Measurements from ENCODE around the gene FAM174C. TPM values are rescaled to one million over a fixed set of nuclear protein-coding genes. Genes with fewer than 3 reads are reported as not detected.

Gene FAM174C
- total and polyA plus RNA-seq, 10 of the 15 experiments (the other 5 are each of a cell fraction or from before 2014, with no cell fraction given): 0.89 to 94.6 (median 43.6) TPM

- TF ChIP-seq, protein P1, sequence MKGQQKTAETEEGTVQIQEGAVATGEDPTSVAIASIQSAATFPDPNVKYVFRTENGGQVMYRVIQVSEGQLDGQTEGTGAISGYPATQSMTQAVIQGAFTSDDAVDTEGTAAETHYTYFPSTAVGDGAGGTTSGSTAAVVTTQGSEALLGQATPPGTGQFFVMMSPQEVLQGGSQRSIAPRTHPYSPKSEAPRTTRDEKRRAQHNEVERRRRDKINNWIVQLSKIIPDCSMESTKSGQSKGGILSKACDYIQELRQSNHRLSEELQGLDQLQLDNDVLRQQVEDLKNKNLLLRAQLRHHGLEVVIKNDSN (IDR thresholded peaks at IDR 0.05; ENCODE audit: borderline replicate concordance, extremely low read length, insufficient read depth, low read depth, low read length): no peak
- TF ChIP-seq NFYA (IDR thresholded peaks at IDR 0.05; ENCODE audit: borderline replicate concordance, low read depth, low read length) (no peak), SREBF1 (IDR thresholded peaks at IDR 0.05; ENCODE audit: low read length) (no peak), CBFB (IDR thresholded peaks at IDR 0.05; ENCODE audit: low read depth) (no peak), RAD21 (IDR thresholded peaks at IDR 0.05; ENCODE audit: insufficient read depth, low read depth, low read length) (peak; percentile 65), SMARCA5 (IDR thresholded peaks at IDR 0.05) (peak; percentile 86), MYB (IDR thresholded peaks at IDR 0.05; ENCODE audit: borderline replicate concordance, low read depth, low read length) (no peak), RBBP5 (conservative IDR thresholded peaks at IDR 0.05) (no peak), ZNF592 (IDR thresholded peaks at IDR 0.05) (peak; percentile 53; the same call in 1 of the 2 replicates), POLR2AphosphoS2 (IDR thresholded peaks at IDR 0.05; ENCODE audit: low read depth, low read length) (0 out of 2 replicates have a peak, but pooled peaks have one; percentile 51), NFIC (IDR thresholded peaks at IDR 0.05; ENCODE audit: low read depth, low read length) (no peak), EP300 (IDR thresholded peaks at IDR 0.05; ENCODE audit: borderline replicate concordance in 1 of 2, control insufficient read depth in 1 of 2, low read depth in 2 of 2, low read length in 2 of 2) (no peak), ZNF384 (IDR thresholded peaks at IDR 0.05; ENCODE audit: borderline replicate concordance, low read depth, low read length) (no peak), NR2C2 (IDR thresholded peaks at IDR 0.05; ENCODE audit: borderline replicate concordance, control insufficient read depth, insufficient read length, low read depth) (no peak), IRF3 (IDR thresholded peaks at IDR 0.05) (no peak; the same call in 1 of the 2 replicates), RAD51 (IDR thresholded peaks at IDR 0.05) (no peak), JUND (IDR thresholded peaks at IDR 0.05; ENCODE audit: low read depth, low read length) (no peak), CHD4 (IDR thresholded peaks at IDR 0.05) (no peak), SUZ12 (IDR thresholded peaks at IDR 0.05; ENCODE audit: unreplicated experiment) (no peak), EGR1 (IDR thresholded peaks at IDR 0.05; ENCODE audit: borderline replicate concordance in 1 of 2, low read depth in 2 of 2, low read length in 2 of 2) (0 out of 3 replicates have a peak, but pooled peaks of 1 of the 2 experiments have one; percentile 26), HDAC2 (IDR thresholded peaks at IDR 0.05) (no peak), TARDBP (IDR thresholded peaks at IDR 0.05; ENCODE audit: borderline replicate concordance) (no peak), ATF2 (IDR thresholded peaks at IDR 0.05; ENCODE audit: low read length) (no peak), JUNB (IDR thresholded peaks at IDR 0.05) (no peak), PAX8 (IDR thresholded peaks at IDR 0.05) (no peak)
Measured at GRCh38 chr19:1248786-1249297, 26.5 kb upstream of the FAM174C start (continued).

Measured in GM12878 (cell line).